PC-9 (cell line): ENCODE measurements around the gene EXD2. TPM values are rescaled to one million over a fixed set of nuclear protein-coding genes. Genes with fewer than 3 reads are reported as not detected.
A peak's percentile ranks its signal among the peaks of the same experiment; 100 is the strongest.

Experiments used
- BruUV-seq: library from RNA; stranded (reverse); fragments of 400-500 nt; replicated peaks from 2 replicates; lab custom pipeline; 2021; lab: Mats Ljungman, UMichigan
- CTCF ChIA-PET: fragments of 300-600 bp; sonication (Branson Sonifier 250); formaldehyde crosslinking; loops from one replicate; lab custom pipeline; 2022; ENCODE audit warnings: antibody characterized with exemption; lab: Charles Lee
- POLR2A ChIA-PET: fragments of 300-600 bp; sonication (Branson Sonifier 250); formaldehyde crosslinking; loops from one replicate; lab custom pipeline; 2022; ENCODE audit warnings: antibody characterized with exemption; ENCODE audit not compliant: unreplicated experiment; lab: Charles Lee
- DNase-seq, 2 experiments: peaks; one replicate each; pipeline versions ENCODE4 v3.0.0 to v3.0.0-alpha.2; 2015 to 2022; ENCODE audit warnings: mixed read lengths in 1 of 2
- H2AFZ ChIP-seq: fragments of 200-600 bp; sonication (generic); 2 replicates; pipeline ENCODE4 v1.8.1; 2017; ENCODE audit warnings: antibody characterized with exemption
- H3F3A ChIP-seq: fragments of 200-600 bp; sonication (generic); 2 replicates; pipeline ENCODE4 v1.8.1; 2017; ENCODE audit warnings: antibody characterized with exemption, mild to moderate bottlenecking, low read depth; ENCODE audit not compliant: insufficient read depth
- H3K27ac ChIP-seq: fragments of 200-600 bp; sonication (generic); 2 replicates; pipeline ENCODE4 v1.6.1; 2016; ENCODE audit warnings: mixed run types
- H3K27me3 ChIP-seq: fragments of 200-600 bp; sonication (generic); 2 replicates; pipeline ENCODE4 v1.6.1; 2016; ENCODE audit warnings: low read depth, mixed run types; ENCODE audit not compliant: insufficient read depth
- H3K36me3 ChIP-seq: fragments of 200-600 bp; sonication (generic); 2 replicates; pipeline ENCODE4 v1.6.1; 2016; ENCODE audit warnings: low read depth, mixed run types
- H3K4me1 ChIP-seq: fragments of 200-600 bp; sonication (generic); replicated peaks from 2 replicates; pipeline ENCODE4 v1.6.1; 2016; ENCODE audit warnings: mixed run types; ENCODE audit not compliant: insufficient read depth
- H3K4me2 ChIP-seq: fragments of 200-600 bp; sonication (generic); 2 replicates; pipeline ENCODE4 v1.6.1; 2017; ENCODE audit warnings: mixed run types
- H3K4me3 ChIP-seq: fragments of 200-600 bp; sonication (generic); 2 replicates; pipeline ENCODE4 v1.6.1; 2016; ENCODE audit warnings: mixed run types
- H3K79me2 ChIP-seq: fragments of 200-600 bp; sonication (generic); 2 replicates; pipeline ENCODE4 v1.6.1; 2017; ENCODE audit warnings: low read depth, mixed run types
- H3K9me2 ChIP-seq: fragments of 200-600 bp; sonication (generic); 2 replicates; pipeline ENCODE4 v1.8.1; 2017; ENCODE audit warnings: mild to moderate bottlenecking; ENCODE audit not compliant: insufficient read depth
- H3K9me3 ChIP-seq: fragments of 200-600 bp; sonication (generic); 2 replicates; pipeline ENCODE4 v1.8.1; 2016; ENCODE audit warnings: low read depth; ENCODE audit not compliant: insufficient read depth
- H4K20me1 ChIP-seq: fragments of 200-600 bp; sonication (generic); 2 replicates; pipeline ENCODE4 v1.8.1; 2017; ENCODE audit not compliant: insufficient read depth
- EZH2 ChIP-seq: fragments of 200-600 bp; sonication (generic); IDR thresholded peaks from 2 replicates; pipeline ENCODE4 v1.8.0; 2017; ENCODE audit warnings: antibody characterized with exemption, low read depth
- intact Hi-C: fragments of 100-400 bp; cut with micrococcal nuclease; formaldehyde crosslinking; loops from one replicate; pipeline ENCODE4 v1.10.0; 2022; ENCODE audit not compliant: unreplicated experiment
- total RNA-seq: library from RNA; stranded (reverse); gene quantifications from 2 replicates; pipeline ENCODE4 v1.2.3, GENCODE V29; 2021
- TF ChIP-seq, protein P1 (sequence below): fragments of 200-600 bp; sonication (generic); conservative IDR thresholded peaks from 2 replicates; pipeline ENCODE4 v1.6.1; 2017; ENCODE audit warnings: mixed run types, antibody characterized with exemption, mild to moderate bottlenecking, moderate library complexity

EXD2 gene
- total RNA-seq, 1 experiment from 2014 or later, result 21.4 TPM

DNA sequence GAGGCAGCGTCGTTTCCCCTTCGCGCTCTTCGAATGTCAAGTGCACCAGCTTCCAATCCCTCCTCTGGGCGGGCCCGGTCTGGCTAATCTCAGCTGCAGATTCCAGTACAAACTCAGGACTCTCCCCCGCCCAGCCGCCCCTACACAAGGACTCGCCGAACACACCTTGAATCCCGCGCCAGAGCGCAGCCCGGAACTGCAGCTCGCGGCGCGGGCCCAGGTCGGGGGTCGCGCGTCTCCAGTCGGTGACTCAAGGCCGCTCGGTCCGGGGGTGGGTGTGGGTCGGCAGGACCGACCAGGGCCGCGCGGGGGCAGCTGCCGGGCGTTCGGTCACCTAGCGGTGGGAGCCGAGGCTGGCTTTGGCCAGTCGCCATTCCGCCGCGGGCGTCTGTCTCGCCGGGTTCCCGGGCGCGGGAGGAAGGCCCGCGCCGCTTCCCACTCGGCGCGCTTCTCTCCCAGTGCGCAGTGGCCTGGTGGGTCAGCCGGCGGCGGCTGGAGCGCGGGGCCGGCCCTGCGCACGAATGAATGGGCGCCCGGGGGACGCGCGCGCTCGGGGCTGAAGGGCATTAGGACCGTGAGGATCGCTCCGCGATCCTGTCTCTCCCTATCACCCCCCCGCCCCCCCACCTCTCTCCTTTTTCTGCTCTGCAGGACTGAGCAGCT, 68.4 kb downstream of the EXD2 start, which contains the start of gene GALNT16:
GALNT16 (plus strand) TSS at position 632 of the 663 bp plus-strand sequence. CDS start 133 bp downstream, outside the sequence.
- Histone ChIP-seq H3K9me3 (no peaks in the 10 kb centered on the region), H3F3A (no peaks in the 10 kb centered on the region), H3K79me2 (no peaks in the 10 kb centered on the region), H3K27ac (no peak within 1 kb of the TSS), H3K27me3 (peaks cover 20% of the 10 kb centered on the region; the same call in 1 of the 2 replicates), H2AFZ (no peak within 1 kb of the TSS), H3K4me2 (no peak within 1 kb of the TSS), H3K4me3 (no peak within 1 kb of the TSS), H3K36me3 (no peaks in the 10 kb centered on the region), H3K9me2 (no peaks in the 10 kb centered on the region), H3K4me1 (no peaks in the 10 kb centered on the region), H4K20me1 (no peaks in the 10 kb centered on the region)
- POLR2A ChIA-PET, result interaction anchor here (0.5 to 0.6 kb wide), 2 partner anchors 793 to 1858 kb away, joined by 6 to 10 read pairs; no protein-coding TSS in a partner anchor
- CTCF ChIA-PET, result interaction anchor here (0.6 kb wide), 2 partner anchors 1835 to 1863 kb away, joined by 4 to 7 read pairs; no protein-coding TSS in a partner anchor
- intact Hi-C loops, result loop anchor here (5.0 kb wide), 1 partner anchor 1883 kb away; no protein-coding TSS in a partner anchor
- no TSS peak for BruUV-seq
- peak in 1 of 2 experiments; percentile 44 for DNase-seq
- TF ChIP-seq, protein P1, sequence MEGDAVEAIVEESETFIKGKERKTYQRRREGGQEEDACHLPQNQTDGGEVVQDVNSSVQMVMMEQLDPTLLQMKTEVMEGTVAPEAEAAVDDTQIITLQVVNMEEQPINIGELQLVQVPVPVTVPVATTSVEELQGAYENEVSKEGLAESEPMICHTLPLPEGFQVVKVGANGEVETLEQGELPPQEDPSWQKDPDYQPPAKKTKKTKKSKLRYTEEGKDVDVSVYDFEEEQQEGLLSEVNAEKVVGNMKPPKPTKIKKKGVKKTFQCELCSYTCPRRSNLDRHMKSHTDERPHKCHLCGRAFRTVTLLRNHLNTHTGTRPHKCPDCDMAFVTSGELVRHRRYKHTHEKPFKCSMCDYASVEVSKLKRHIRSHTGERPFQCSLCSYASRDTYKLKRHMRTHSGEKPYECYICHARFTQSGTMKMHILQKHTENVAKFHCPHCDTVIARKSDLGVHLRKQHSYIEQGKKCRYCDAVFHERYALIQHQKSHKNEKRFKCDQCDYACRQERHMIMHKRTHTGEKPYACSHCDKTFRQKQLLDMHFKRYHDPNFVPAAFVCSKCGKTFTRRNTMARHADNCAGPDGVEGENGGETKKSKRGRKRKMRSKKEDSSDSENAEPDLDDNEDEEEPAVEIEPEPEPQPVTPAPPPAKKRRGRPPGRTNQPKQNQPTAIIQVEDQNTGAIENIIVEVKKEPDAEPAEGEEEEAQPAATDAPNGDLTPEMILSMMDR, result no peak
- no peak for TF ChIP-seq EZH2

DNA sequence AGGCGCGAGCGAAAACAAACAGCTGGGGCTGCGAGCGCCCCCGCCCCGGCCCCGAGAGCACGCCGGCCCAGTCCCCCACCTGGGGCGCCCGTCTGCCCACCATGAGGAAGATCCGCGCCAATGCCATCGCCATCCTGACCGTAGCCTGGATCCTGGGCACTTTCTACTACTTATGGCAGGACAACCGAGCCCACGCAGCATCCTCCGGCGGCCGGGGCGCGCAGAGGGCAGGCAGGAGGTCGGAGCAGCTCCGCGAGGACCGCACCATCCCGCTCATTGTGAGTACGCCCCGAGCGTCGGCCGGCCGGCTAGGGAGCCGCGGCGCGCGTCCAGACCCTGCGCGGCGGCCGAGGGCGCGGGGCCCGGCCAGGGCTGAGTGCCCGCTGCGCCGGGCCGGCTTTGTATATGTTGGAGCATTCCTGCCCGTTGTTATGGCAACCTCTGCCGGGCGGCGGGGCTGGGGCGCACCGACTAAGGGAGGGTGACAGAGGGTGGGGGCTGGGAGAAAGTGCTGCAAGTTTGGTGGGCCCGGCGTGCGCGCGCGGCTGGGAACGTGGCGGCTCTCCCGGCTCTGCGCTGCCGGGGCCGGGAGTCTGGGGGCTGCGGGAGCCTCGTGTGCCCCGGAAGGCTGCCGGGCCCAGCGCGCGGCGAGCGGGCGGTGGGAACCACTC, 69.0 kb downstream of the EXD2 start:
- Histone ChIP-seq H3K4me3 (no peak overlapping the region), H3K36me3 (no peaks in the 10 kb centered on the region), H4K20me1 (no peaks in the 10 kb centered on the region), H3K27ac (no peak overlapping the region), H3K9me3 (no peaks in the 10 kb centered on the region), H3K79me2 (no peaks in the 10 kb centered on the region), H3K27me3 (peaks cover 20% of the 10 kb centered on the region; the same call in 1 of the 2 replicates), H3F3A (no peaks in the 10 kb centered on the region), H3K4me1 (no peaks in the 10 kb centered on the region), H3K9me2 (no peaks in the 10 kb centered on the region), H3K4me2 (no peak overlapping the region), H2AFZ (no peak overlapping the region)
- no TSS peak for BruUV-seq
- CTCF ChIA-PET, result interaction anchor here (0.6 kb wide), 1 partner anchor 1862 kb away, joined by 7 read pairs; no protein-coding TSS in a partner anchor
- intact Hi-C loops, result loop anchor here (5.0 kb wide), 1 partner anchor 1882 kb away; no protein-coding TSS in a partner anchor
- TF ChIP-seq, protein P1, result no peak
- no peak for TF ChIP-seq EZH2
- POLR2A ChIA-PET, result interaction anchor here (0.5 to 0.6 kb wide), 2 partner anchors 794 to 1857 kb away, joined by 6 to 10 read pairs; no protein-coding TSS in a partner anchor
- DNase-seq, result peak in 1 of 2 experiments; percentile 7

DNA sequence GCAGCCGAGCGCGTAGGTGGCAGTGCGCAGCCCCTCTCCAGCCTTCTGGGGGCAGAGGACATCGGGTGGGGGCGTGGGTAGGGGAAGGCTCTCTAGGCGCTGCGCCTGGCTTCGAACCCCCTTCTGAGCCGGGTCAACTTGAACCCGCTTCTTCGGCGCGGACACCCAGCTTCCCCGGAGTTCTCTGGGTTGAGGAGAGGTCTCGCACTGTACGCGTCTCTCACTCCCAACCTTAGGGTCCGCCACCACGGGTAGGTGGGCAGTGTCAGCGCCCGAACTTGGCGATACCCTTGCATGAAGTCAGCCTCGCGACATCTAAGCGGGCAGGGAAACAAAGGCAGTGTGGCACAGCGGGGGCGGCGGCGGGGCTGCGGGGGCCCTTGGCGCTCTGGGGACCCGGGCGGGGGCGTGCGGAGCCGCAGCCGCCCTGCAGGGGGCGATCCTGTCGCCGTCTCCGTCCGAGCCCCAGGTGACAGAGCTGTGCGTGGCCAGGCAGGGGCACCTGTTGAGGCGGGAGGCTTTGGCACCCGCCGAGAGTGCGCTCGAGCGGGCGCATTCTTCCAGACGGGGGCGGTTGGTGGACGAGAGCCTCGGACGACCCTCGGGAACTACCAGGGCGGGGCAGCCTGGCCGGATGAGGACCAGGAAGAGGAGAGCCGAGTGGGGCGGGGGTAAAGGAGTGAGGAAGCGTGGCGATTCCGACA, 69.7 kb downstream of the EXD2 start:
- BruUV-seq, result no TSS peak
- peak in 1 of 2 experiments; percentile 48 for DNase-seq
- no peak for TF ChIP-seq EZH2
- TF ChIP-seq, protein P1, result no peak; the same call in 1 of the 2 replicates
- no peak overlapping the region for H3K4me3 ChIP-seq
- H3K79me2 ChIP-seq, result no peaks in the 10 kb centered on the region
- H3F3A ChIP-seq, result no peaks in the 10 kb centered on the region
- POLR2A ChIA-PET, result no interaction called here
- H3K27ac ChIP-seq, result no peak overlapping the region
- H3K36me3 ChIP-seq, result no peaks in the 10 kb centered on the region
- H3K4me2 ChIP-seq, result no peak overlapping the region
- no peaks in the 10 kb centered on the region for H3K9me3 ChIP-seq
- intact Hi-C loops, result loop anchor here (5.0 kb wide), 1 partner anchor 1881 kb away; no protein-coding TSS in a partner anchor
- CTCF ChIA-PET, result no interaction called here
- H2AFZ ChIP-seq, result no peak overlapping the region
- H3K4me1 ChIP-seq, result no peaks in the 10 kb centered on the region
- peaks cover 20% of the 10 kb centered on the region; the same call in 1 of the 2 replicates for H3K27me3 ChIP-seq
- no peaks in the 10 kb centered on the region for H3K9me2 ChIP-seq
- no peaks in the 10 kb centered on the region for H4K20me1 ChIP-seq
